GM12873 (cell line): ENCODE results near the gene ARHGAP6.

Experiments used
- TF ChIP-seq, protein P1 (sequence below): IDR thresholded peaks from 2 replicates; pipeline ENCODE4 v1.5.1; 2012; ENCODE audit warnings: low read depth, mild to moderate bottlenecking, moderate library complexity, low read length, control low read depth; ENCODE audit not compliant: insufficient read depth; ENCODE audit errors: missing control alignments

ARHGAP6 gene

DNA sequence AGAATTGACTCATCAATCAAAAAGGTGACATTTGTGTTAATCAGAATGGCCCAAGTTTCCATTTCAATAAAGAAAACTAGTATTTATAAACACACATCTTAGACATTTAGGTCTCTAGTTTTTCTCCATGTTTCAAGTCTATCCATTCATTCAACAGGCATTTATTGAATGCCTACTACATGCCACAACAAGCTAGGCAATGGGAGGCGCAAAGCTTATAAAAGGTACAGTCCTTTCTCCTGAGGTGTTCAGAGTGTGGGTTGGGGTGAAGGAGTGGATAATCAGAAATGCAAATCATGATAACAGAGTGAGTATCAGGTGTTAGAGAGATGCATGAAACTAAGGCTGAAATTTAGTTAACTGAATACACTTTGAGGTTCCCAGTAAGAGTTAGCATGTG lies 476.6 kb downstream of the ARHGAP6 start:
- TF ChIP-seq, protein P1, sequence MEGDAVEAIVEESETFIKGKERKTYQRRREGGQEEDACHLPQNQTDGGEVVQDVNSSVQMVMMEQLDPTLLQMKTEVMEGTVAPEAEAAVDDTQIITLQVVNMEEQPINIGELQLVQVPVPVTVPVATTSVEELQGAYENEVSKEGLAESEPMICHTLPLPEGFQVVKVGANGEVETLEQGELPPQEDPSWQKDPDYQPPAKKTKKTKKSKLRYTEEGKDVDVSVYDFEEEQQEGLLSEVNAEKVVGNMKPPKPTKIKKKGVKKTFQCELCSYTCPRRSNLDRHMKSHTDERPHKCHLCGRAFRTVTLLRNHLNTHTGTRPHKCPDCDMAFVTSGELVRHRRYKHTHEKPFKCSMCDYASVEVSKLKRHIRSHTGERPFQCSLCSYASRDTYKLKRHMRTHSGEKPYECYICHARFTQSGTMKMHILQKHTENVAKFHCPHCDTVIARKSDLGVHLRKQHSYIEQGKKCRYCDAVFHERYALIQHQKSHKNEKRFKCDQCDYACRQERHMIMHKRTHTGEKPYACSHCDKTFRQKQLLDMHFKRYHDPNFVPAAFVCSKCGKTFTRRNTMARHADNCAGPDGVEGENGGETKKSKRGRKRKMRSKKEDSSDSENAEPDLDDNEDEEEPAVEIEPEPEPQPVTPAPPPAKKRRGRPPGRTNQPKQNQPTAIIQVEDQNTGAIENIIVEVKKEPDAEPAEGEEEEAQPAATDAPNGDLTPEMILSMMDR = no peak

DNA sequence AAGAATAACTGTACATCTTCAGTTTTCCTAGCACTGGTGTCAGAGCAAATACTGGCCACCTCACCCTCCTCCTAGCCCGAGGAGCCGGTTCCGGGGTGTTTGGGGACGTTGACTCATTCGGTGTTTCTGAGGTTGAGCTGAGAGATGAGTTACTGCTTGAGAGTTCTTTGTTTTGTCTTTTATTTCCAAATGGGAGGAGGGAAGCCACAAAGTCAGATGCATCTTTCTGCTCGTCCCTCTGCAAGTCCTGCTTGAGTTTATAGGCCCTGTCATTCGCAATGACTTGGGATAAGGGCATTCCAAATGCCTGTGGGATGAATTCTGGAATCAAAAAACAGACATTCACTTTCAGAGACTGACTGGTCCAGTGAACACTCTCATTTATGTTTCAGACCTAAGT lies 477.1 kb downstream of the ARHGAP6 start:
- TF ChIP-seq, protein P1 = no peak

DNA sequence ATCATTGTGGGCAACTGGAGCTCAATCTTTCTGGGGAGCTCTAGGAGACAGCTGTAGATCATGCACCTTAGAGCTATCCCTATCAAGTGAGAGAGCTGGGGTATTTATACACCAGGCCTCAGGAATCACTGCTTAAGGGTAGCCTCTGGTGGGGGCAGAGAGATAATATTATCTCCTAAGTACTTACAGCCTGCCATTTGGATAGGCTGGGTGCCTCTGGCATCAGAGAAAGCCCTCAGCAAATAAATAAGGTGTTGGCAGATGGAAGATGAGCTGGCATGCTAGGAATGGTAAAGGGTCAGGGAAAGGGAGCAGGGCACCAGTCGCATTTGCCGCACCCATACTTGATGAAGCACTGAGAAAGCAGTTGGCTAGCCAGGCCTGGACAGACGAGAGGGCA lies 478.7 kb downstream of the ARHGAP6 start:
- TF ChIP-seq, protein P1 = no peak

DNA sequence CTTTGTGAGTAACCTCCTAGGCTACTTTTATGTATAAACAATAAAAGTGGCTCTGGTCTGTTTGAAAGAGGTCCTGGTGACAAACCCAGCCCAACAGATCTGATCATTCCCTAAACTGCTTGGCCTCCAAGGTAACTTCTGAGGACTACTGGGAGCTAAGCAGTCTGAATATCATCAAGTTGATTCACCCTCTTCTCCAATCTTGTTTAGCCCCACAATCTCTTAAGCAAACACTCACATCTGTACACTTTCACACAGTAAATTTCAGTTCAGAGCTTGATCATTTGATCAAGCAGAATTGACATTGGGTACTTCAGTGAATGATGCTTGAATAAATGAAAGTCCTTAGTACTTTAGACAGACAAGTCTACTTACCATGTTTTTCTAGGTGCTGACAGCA lies 479.9 kb downstream of the ARHGAP6 start:
- TF ChIP-seq, protein P1 = no peak

DNA sequence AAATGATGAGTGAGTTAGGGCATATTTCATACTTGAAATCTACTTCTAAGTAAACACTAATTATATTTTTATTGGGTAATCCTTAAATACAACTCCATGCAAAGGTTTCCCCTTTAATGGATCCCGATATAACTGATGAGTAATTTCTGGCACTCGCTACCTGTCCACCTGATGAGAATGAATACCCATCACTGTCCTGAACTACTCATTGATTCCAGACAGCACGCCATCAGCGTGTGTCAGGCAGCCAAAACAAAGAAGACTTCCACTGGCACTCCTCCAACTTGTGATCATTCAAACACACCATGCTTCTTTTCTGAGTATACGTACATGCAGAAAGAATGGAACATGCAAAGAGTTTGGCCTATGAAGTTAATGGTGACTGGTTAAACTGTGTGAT lies 485.1 kb downstream of the ARHGAP6 start:
- TF ChIP-seq, protein P1 = no peak

DNA sequence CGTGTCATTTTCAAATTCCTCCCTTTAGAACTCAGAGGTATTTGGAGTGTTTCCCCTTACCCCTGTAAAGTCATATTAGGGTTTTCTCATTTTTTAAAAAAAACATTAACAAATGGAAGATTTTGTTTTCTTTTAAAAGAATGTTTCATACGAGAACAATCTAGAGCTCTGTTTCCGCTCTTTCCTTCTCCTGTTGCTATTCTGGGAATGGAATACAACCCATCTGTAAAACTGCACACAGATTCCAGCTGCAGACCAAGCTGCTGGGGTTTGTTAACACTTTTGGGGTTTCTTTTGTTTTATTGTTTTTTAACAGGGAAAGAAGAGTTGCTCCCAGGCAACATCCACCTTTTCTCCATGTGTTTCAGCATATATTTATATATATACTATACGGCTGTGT lies 493.3 kb downstream of the ARHGAP6 start:
- TF ChIP-seq, protein P1 = no peak

DNA sequence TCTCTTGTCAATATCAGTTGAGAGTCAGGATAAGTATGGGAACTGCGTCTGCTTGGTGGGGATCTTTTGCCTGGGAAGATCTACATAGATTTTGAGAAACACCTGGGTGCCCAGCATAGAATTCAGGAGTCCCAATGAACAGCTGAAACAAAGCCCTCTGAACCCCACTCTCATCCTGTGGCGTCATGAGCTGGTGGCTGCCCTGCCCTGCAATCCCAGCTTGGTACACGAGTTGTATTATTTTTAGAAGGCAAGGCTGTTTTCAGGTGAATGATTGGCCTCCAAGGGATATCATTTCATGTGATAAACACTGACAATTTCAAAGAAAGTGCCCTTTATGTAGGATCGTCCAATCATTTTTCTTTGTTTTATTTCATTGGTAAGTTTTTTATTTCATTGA lies 493.8 kb downstream of the ARHGAP6 start:
- TF ChIP-seq, protein P1 = no peak
